Measurements from ENCODE around the gene CDH16.
A peak's percentile ranks its signal among the peaks of the same experiment; 100 is the strongest.

The CDH16 gene

DNA sequence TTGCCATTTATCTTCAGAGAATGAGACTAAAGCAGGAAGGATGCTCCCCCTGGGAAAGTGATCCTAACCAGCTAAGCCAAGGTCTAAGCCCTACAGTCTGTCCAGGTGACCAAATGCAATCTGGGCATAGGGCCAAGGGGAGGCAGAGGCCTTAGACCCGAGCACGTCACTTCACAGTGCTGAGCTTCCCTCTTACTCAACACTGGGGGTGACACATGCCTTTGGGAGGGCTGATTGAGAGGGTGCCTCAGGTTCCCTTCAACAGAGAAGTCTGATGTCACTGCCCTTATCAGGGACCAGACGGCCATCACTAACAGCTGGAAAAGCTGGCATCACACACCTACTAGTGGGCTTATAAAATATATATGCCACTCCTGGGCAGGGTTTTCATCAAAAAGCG lies 11.5 kb upstream of the CDH16 start:
- Histone ChIP-seq H2BK5ac (ENCODE audit: low read length) (no peak overlapping the region), H3K27ac (replicated peaks; ENCODE audit: low read length) (no peak overlapping the region), H3K79me1 (ENCODE audit: low read depth, low read length) (peaks cover 11% of the 10 kb centered on the region), H3K4me2 (ENCODE audit: insufficient read depth, low read length, poor library complexity, severe bottlenecking) (no peak overlapping the region), H3K4me3 (ENCODE audit: low read length in 2 of 2) (no peak overlapping the region), H3K27me3 (ENCODE audit: control insufficient read depth in 3 of 3, insufficient read depth in 3 of 3, low read depth in 1 of 3, low read length in 3 of 3) (peaks cover 2 to 16% (median 16%) of the 10 kb centered on the region in 3 experiments), H4K8ac (ENCODE audit: low read depth, low read length) (no peak overlapping the region), H2BK120ac (ENCODE audit: low read depth, low read length) (no peak overlapping the region), H2BK12ac (ENCODE audit: low read length) (no peak overlapping the region), H3K9me3 (replicated peaks in 1 of 2; ENCODE audit: control insufficient read depth in 2 of 2, insufficient read depth in 1 of 2, low read depth in 1 of 2, low read length in 2 of 2) (no peaks in the 10 kb centered on the region), H3K36me3 (replicated peaks in 1 of 2; ENCODE audit: control insufficient read depth in 2 of 2, insufficient read depth in 2 of 2, low read length in 2 of 2) (peaks cover 2 to 12% of the 10 kb centered on the region in 2 donors), H4K91ac (ENCODE audit: low read depth, low read length, poor library complexity) (no peak overlapping the region), H2AK5ac (ENCODE audit: low read depth, low read length) (no peak overlapping the region), H3K9ac (ENCODE audit: low read depth, low read length, poor library complexity) (no peak overlapping the region), H2BK15ac (ENCODE audit: low read length) (no peak overlapping the region), H3K23ac (ENCODE audit: low read depth, low read length, poor library complexity) (no peak overlapping the region), H3K14ac (ENCODE audit: low read length) (no peak overlapping the region), H3K18ac (ENCODE audit: low read length) (no peak overlapping the region), H3K4me1 (ENCODE audit: control insufficient read depth in 2 of 2, insufficient read depth in 1 of 2, low read depth in 1 of 2, low read length in 2 of 2) (peaks cover 6 to 31% of the 10 kb centered on the region in 2 donors), H3K4ac (ENCODE audit: low read length) (no peak overlapping the region), H2AFZ (ENCODE audit: low read length) (no peak overlapping the region)
- no peak for DNase-seq (ENCODE audit: low spot score)
- WGBS, 2 donors (ENCODE audit: extremely low coverage in 2 of 2, insufficient read length in 2 of 2, insufficient replicate concordance in 1 of 2), result no CpG with 5 or more reads among the region's 4 CpGs

DNA sequence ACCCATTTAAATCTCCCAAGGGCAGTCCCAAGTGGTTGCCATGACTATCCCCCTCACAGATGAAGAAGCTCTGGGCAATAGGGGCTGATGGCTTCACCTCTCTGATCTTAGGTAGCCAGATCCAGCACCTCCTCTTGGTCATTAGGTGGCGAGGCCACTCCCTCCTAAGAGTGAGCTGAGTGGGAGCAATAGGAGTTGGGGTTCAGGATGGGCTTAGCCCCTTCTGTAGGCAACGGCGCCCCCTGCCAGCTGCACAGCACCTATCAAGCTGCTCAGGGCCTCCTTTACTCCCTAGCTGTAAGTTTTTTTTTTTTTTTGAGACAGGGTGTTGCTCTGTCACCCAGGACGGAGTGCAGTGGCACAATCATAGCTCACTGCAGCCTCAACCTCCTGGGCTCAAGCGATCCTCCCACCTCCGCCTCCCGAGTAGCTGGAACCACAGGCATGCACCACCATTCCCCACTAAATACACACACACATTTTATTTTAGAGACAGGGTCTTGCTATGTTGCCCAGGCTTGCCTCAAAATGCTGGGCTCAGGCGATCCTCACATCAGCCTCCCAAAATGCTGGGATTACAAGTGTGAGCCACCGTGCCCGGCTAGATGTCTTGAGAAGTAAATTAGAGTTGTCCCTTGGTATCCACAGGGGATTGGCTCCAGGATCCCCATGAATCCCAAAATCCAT lies 10.2 kb upstream of the CDH16 start:
- Histone ChIP-seq H4K91ac (ENCODE audit: low read depth, low read length, poor library complexity) (no peak overlapping the region), H2BK15ac (ENCODE audit: low read length) (no peak overlapping the region), H4K8ac (ENCODE audit: low read depth, low read length) (no peak overlapping the region), H3K23ac (ENCODE audit: low read depth, low read length, poor library complexity) (no peak overlapping the region), H2BK5ac (ENCODE audit: low read length) (no peak overlapping the region), H3K4me1 (ENCODE audit: control insufficient read depth in 2 of 2, insufficient read depth in 1 of 2, low read depth in 1 of 2, low read length in 2 of 2) (peaks cover 6 to 32% of the 10 kb centered on the region in 2 donors), H3K9ac (ENCODE audit: low read depth, low read length, poor library complexity) (no peak overlapping the region), H3K27me3 (ENCODE audit: control insufficient read depth in 3 of 3, insufficient read depth in 3 of 3, low read depth in 1 of 3, low read length in 3 of 3) (peaks cover 12 to 30% (median 29%) of the 10 kb centered on the region in 3 experiments), H3K18ac (ENCODE audit: low read length) (no peak overlapping the region), H3K4me3 (ENCODE audit: low read length in 2 of 2) (no peak overlapping the region), H3K4ac (ENCODE audit: low read length) (no peak overlapping the region), H2BK12ac (ENCODE audit: low read length) (no peak overlapping the region), H3K27ac (replicated peaks; ENCODE audit: low read length) (no peak overlapping the region), H2AFZ (ENCODE audit: low read length) (no peak overlapping the region), H3K79me1 (ENCODE audit: low read depth, low read length) (peaks cover 5% of the 10 kb centered on the region), H2BK120ac (ENCODE audit: low read depth, low read length) (no peak overlapping the region), H3K36me3 (replicated peaks in 1 of 2; ENCODE audit: control insufficient read depth in 2 of 2, insufficient read depth in 2 of 2, low read length in 2 of 2) (peaks cover 2 to 12% of the 10 kb centered on the region in 2 donors), H3K9me3 (replicated peaks in 1 of 2; ENCODE audit: control insufficient read depth in 2 of 2, insufficient read depth in 1 of 2, low read depth in 1 of 2, low read length in 2 of 2) (no peaks in the 10 kb centered on the region), H3K14ac (ENCODE audit: low read length) (no peak overlapping the region), H2AK5ac (ENCODE audit: low read depth, low read length) (no peak overlapping the region), H3K4me2 (ENCODE audit: insufficient read depth, low read length, poor library complexity, severe bottlenecking) (no peak overlapping the region)
- no peak for DNase-seq (ENCODE audit: low spot score)
- no CpG with 5 or more reads among the region's 10 CpGs for whole genome bisulfite sequencing, 2 donors (ENCODE audit: extremely low coverage in 2 of 2, insufficient read length in 2 of 2, insufficient replicate concordance in 1 of 2)

DNA sequence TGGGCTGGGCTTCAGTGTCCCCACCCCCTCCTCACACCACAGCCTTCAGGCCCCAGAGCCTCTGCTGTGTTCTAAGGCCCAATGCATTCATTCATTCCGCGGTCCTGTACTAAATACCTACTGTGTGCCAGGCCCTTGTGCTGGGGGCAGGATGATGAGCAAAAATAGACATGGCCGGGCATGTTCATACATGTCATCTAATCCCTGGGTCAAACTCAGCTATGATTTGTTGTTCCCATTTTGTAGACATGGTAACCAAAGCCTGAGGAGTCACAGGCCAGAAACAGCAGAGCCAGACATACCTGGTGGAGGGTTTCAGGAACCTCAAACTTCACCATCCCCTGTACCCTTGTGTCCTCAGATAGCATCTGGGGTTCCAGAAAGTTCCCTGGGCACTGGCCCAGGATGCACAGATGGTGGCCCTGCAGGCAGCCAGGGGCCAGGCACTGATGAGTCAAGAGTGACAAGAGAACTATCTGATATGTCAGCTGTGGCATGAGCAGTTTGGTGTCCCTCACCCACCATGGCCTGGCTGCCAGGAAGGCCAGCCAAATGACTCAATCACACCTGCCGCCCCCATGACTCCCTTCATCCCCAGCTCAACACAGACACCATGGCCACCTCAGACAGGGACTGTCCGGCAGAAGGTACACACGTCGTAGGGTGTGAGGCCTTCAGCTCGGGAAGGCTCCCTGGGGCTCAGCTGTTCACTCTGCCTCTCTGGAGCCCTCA lies 9.4 kb upstream of the CDH16 start:
- Histone ChIP-seq H2AFZ (ENCODE audit: low read length) (no peak overlapping the region), H3K4me2 (ENCODE audit: insufficient read depth, low read length, poor library complexity, severe bottlenecking) (no peak overlapping the region), H3K18ac (ENCODE audit: low read length) (no peak overlapping the region), H2BK12ac (ENCODE audit: low read length) (no peak overlapping the region), H3K27ac (replicated peaks; ENCODE audit: low read length) (no peak overlapping the region), H3K9ac (ENCODE audit: low read depth, low read length, poor library complexity) (peak overlapping the region; percentile 50), H3K4me1 (ENCODE audit: control insufficient read depth in 2 of 2, insufficient read depth in 1 of 2, low read depth in 1 of 2, low read length in 2 of 2) (peaks cover 2 to 27% of the 10 kb centered on the region in 2 donors), H2BK15ac (ENCODE audit: low read length) (no peak overlapping the region), H2BK5ac (ENCODE audit: low read length) (no peak overlapping the region), H3K4me3 (ENCODE audit: low read length in 2 of 2) (no peak overlapping the region), H2BK120ac (ENCODE audit: low read depth, low read length) (no peak overlapping the region), H4K8ac (ENCODE audit: low read depth, low read length) (no peak overlapping the region), H2AK5ac (ENCODE audit: low read depth, low read length) (peak overlapping the region; percentile 26), H3K27me3 (ENCODE audit: control insufficient read depth in 3 of 3, insufficient read depth in 3 of 3, low read depth in 1 of 3, low read length in 3 of 3) (peaks cover 12 to 37% (median 37%) of the 10 kb centered on the region in 3 experiments), H4K91ac (ENCODE audit: low read depth, low read length, poor library complexity) (no peak overlapping the region), H3K79me1 (ENCODE audit: low read depth, low read length) (no peaks in the 10 kb centered on the region), H3K9me3 (replicated peaks in 1 of 2; ENCODE audit: control insufficient read depth in 2 of 2, insufficient read depth in 1 of 2, low read depth in 1 of 2, low read length in 2 of 2) (no peaks in the 10 kb centered on the region), H3K36me3 (replicated peaks in 1 of 2; ENCODE audit: control insufficient read depth in 2 of 2, insufficient read depth in 2 of 2, low read length in 2 of 2) (peaks cover 2 to 12% of the 10 kb centered on the region in 2 donors), H3K4ac (ENCODE audit: low read length) (no peak overlapping the region), H3K23ac (ENCODE audit: low read depth, low read length, poor library complexity) (no peak overlapping the region), H3K14ac (ENCODE audit: low read length) (no peak overlapping the region)
- no CpG with 5 or more reads among the region's 8 CpGs for WGBS, 2 donors (ENCODE audit: extremely low coverage in 2 of 2, insufficient read length in 2 of 2, insufficient replicate concordance in 1 of 2)
- no peak for DNase-seq (ENCODE audit: low spot score)

DNA sequence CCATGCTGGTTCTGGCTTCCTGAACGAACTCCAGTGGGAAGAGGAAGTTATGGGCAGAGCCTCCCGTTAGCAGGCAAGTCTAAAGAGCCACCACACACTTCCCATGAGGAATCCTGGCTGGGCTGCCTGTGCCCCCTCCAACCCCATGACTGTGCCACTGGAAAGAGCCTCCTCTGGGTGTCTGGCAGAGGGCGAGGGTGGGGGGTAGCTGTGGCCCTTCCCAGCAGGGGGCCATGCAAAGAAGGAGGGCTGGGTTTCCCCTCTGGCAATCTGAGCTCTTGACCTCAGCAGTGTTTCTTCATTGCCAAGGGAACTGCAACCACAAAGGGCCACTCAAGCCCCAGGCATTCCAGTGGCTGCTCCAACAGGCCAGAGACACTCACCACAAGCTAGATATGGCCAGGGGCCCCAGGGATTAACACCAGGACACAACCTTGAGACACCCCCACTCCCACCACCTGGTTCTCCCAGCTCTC lies 8.3 kb upstream of the CDH16 start:
- Histone ChIP-seq H3K4ac (ENCODE audit: low read length) (no peak overlapping the region), H2BK5ac (ENCODE audit: low read length) (no peak overlapping the region), H2BK12ac (ENCODE audit: low read length) (no peak overlapping the region), H4K91ac (ENCODE audit: low read depth, low read length, poor library complexity) (no peak overlapping the region), H3K27me3 (ENCODE audit: control insufficient read depth in 3 of 3, insufficient read depth in 3 of 3, low read depth in 1 of 3, low read length in 3 of 3) (peaks cover 12 to 45% (median 37%) of the 10 kb centered on the region in 3 experiments), H3K4me2 (ENCODE audit: insufficient read depth, low read length, poor library complexity, severe bottlenecking) (no peak overlapping the region), H3K4me3 (ENCODE audit: low read length in 2 of 2) (no peak overlapping the region), H3K27ac (replicated peaks; ENCODE audit: low read length) (no peak overlapping the region), H3K4me1 (ENCODE audit: control insufficient read depth in 2 of 2, insufficient read depth in 1 of 2, low read depth in 1 of 2, low read length in 2 of 2) (peaks cover 2 to 27% of the 10 kb centered on the region in 2 donors), H2BK15ac (ENCODE audit: low read length) (no peak overlapping the region), H3K14ac (ENCODE audit: low read length) (no peak overlapping the region), H2BK120ac (ENCODE audit: low read depth, low read length) (no peak overlapping the region), H3K23ac (ENCODE audit: low read depth, low read length, poor library complexity) (no peak overlapping the region), H3K9ac (ENCODE audit: low read depth, low read length, poor library complexity) (no peak overlapping the region), H3K9me3 (replicated peaks in 1 of 2; ENCODE audit: control insufficient read depth in 2 of 2, insufficient read depth in 1 of 2, low read depth in 1 of 2, low read length in 2 of 2) (no peaks in the 10 kb centered on the region), H3K79me1 (ENCODE audit: low read depth, low read length) (no peaks in the 10 kb centered on the region), H3K18ac (ENCODE audit: low read length) (no peak overlapping the region), H4K8ac (ENCODE audit: low read depth, low read length) (no peak overlapping the region), H3K36me3 (replicated peaks in 1 of 2; ENCODE audit: control insufficient read depth in 2 of 2, insufficient read depth in 2 of 2, low read length in 2 of 2) (peaks cover 0 to 4% of the 10 kb centered on the region in 2 donors), H2AFZ (ENCODE audit: low read length) (no peak overlapping the region), H2AK5ac (ENCODE audit: low read depth, low read length) (no peak overlapping the region)
- DNase-seq (ENCODE audit: low spot score), result no peak
- WGBS, 2 donors (ENCODE audit: extremely low coverage in 2 of 2, insufficient read length in 2 of 2, insufficient replicate concordance in 1 of 2), result no CpG with 5 or more reads among the region's 3 CpGs

Data from neuronal stem cell (in vitro differentiated cells).